Astrocyte of the cerebellum (primary cell): ENCODE results near the gene PLA2G4E.

Experiments
- DNase-seq: peaks from one replicate; pipeline ENCODE4 v3.0.0-alpha.2; 2011; ENCODE audit warnings: low read depth
- H3K4me3 ChIP-seq: 2 replicates; pipeline ENCODE4 v1.5.1; 2011; ENCODE audit warnings: mild to moderate bottlenecking, low read depth, low read length, moderate library complexity
- CTCF ChIP-seq: IDR thresholded peaks from 2 replicates; pipeline ENCODE4 v1.5.1; 2012; ENCODE audit warnings: low read length, low read depth, moderate library complexity, mild to moderate bottlenecking; ENCODE audit errors: missing control alignments
- in situ Hi-C: cut with HindIII; loops from 2 replicates; pipeline ENCODE4 v1.10.0; 2017; ENCODE audit warnings: low sequenced_read_pairs

The PLA2G4E gene

GRCh38 chr15:41994772-41995475, 25.9 kb downstream of the PLA2G4E start:
- in situ Hi-C loops = no loop called here
- DNase-seq = no peak
- no peak overlapping the region for H3K4me3 ChIP-seq
- no peak for TF ChIP-seq CTCF

GRCh38 chr15:41994171-41994650, 26.6 kb downstream of the PLA2G4E start:
- DNase-seq = no peak
- TF ChIP-seq CTCF = no peak
- in situ Hi-C loops = no loop called here
- H3K4me3 ChIP-seq = no peak overlapping the region

- H3K4me3 ChIP-seq = no peak overlapping the region
- no peak for DNase-seq
- in situ Hi-C loops = no loop called here
- no peak for TF ChIP-seq CTCF
Observed at GRCh38 chr15:41993472-41994170, 27.2 kb downstream of the PLA2G4E start.

- in situ Hi-C loops = no loop called here
Observed at GRCh38 chr15:41992803-41993190, 28.0 kb downstream of the PLA2G4E start.

GRCh38 chr15:41992151-41992802, 28.6 kb downstream of the PLA2G4E start:
- no peak for DNase-seq
- in situ Hi-C loops = no loop called here
- no peak overlapping the region for H3K4me3 ChIP-seq
- no peak for TF ChIP-seq CTCF

More at GRCh38 chr15:41992803-41993190, 28.0 kb downstream of the PLA2G4E start:
- no peak for TF ChIP-seq CTCF
- DNase-seq = no peak
- no peak overlapping the region for H3K4me3 ChIP-seq

GRCh38 chr15:41990691-41991090, 30.2 kb downstream of the PLA2G4E start:
- no peak for DNase-seq
- no peak for TF ChIP-seq CTCF
- in situ Hi-C loops = no loop called here
- no peak overlapping the region for H3K4me3 ChIP-seq
